Kasumi-1 (cell line): ENCODE measurements around the gene SCN9A.
A peak's percentile ranks its signal among the peaks of the same experiment; 100 is the strongest.
"Not testable (repeated sequence)": the region's sequence is repeated elsewhere in the genome, so short reads cannot be mapped to it uniquely, and the experiment has no call there.

Source experiments
- DNase-seq, 2 experiments: peaks; one replicate each; lab custom pipeline; 2025; lab: John Stamatoyannopoulos, UW

SCN9A gene

DNA sequence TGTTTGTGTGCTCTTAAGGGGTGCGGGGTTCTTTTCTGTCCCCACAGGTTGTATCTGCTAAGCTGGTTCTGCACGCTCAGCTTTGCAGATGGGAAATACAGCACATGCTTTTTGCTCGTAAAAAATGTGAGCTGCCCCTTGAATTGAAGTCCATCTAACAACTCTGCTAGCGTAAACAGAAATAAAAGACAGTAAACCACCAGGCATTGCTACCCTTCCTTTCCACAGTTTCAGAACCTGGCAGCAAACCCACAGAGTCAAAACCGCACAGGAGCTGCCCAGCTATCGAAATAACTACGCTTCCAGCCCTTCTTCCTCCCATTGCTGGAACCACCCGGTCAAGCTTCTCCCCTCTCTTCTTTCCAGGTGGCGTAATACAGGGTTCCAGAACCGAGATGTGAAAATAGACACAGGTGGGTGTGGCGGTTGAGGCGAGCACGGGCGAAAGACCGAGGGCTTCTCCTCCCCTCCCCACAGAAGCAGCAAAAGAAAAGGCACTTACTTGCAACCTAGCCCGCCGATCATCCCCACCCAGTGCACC lies 479 bp downstream of the SCN9A start:
- no peak for DNase-seq

DNA sequence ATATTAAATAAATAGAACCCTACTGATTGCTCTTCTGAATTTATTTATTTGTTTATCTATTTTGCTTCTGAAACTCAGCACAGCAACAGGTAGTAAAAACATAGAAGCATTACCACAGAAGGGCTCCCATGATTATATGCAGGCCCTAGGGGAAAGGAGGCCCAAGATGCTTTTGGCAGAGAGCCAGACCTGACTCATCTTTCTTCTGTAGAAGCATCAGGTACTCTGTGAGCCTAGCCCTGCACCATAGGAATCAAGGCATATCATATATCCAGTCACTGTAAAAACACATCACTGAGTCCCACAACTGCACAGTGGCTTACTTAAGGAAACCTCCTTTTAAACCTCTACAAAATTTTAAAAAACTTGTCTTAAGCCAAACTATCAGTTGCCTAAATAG lies 1.8 kb downstream of the SCN9A start:
- no peak for DNase-seq

DNA sequence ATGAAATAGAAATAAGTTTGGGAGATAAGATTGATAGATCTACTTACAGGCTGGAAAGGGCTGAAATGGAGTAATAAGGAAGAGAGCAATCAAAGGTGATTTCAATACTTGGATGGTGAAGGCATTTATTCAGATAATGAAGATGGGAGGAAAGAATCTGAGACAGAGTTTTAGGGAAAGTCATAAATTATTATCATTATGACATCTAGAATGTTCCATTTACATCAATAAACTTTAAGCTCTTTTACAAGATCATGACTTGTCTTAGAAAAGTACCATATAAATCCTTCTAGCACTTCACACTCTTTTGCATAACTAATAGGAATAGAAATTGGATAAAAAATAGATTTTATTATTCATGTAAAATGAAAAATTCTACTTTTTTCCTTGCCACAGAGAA lies 2.2 kb downstream of the SCN9A start:
- DNase-seq, result no peak

GRCh38 chr2:166373105-166373504 lies 2.6 kb downstream of the SCN9A start:
- DNase-seq, result no peak

- DNase-seq, result no peak
These were observed 3.7 kb downstream of the SCN9A start for GRCh38 chr2:166372046-166372445.

DNA sequence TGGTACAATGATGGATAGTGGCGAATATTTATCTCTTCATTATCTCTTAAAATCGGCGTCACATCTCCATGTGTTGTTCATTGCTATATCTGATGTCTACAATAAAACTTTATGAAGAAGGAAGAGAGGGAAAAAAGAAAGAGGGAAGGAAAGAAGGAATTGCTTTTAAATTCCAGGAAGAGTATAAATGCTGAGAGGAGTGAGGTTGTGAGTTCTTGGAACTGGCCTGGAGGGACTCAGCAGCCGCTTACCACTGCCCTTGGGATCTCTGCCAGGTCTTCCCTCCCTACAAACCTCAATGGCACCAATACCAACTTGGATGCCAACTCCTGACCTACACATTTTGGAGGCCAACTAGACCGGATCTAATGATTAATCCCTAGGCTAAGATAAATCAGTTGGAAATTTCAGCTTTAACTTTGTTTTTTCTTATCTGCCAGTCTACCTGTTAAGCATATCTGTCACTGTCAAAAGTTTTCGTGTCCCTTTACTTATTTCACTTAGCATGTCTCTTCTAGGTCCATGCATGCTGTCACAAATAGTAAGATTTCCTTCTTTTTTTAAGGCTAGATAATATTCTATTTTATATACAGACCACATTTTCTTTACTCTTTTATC lies 9.8 kb downstream of the SCN9A start:
- no peak for DNase-seq

- no peak for DNase-seq
These were observed 10.5 kb downstream of the SCN9A start for GRCh38 chr2:166365239-166365638.

- no peak for DNase-seq
These were observed 11.1 kb downstream of the SCN9A start for GRCh38 chr2:166364476-166365161.

- peak; percentile 54 to 67 for DNase-seq
These were observed 14.2 kb downstream of the SCN9A start for GRCh38 chr2:166361351-166362153.

GRCh38 chr2:166360906-166361305 lies 14.8 kb downstream of the SCN9A start:
- DNase-seq, result no peak

DNA sequence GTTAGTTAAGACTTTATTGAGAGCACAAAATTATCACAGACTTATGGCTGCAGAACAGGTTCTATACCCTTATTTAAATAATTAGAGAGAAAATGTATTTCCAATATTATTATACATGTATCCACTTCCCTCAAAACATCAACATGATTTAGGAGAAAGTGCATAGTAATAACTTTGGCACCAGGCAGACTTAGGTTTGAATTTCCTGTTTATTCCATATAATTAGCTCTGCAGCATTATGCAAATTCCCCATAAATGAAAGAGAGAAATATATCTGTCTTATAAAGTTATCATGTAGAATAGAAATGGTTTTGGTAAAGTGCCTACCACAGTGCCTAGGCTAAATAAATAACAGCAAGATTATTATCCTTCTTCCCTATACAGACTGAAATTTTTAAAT lies 15.3 kb downstream of the SCN9A start:
- no peak for DNase-seq

GRCh38 chr2:166357950-166358321 lies 17.8 kb downstream of the SCN9A start:
- DNase-seq, result not testable (repeated sequence)

DNA sequence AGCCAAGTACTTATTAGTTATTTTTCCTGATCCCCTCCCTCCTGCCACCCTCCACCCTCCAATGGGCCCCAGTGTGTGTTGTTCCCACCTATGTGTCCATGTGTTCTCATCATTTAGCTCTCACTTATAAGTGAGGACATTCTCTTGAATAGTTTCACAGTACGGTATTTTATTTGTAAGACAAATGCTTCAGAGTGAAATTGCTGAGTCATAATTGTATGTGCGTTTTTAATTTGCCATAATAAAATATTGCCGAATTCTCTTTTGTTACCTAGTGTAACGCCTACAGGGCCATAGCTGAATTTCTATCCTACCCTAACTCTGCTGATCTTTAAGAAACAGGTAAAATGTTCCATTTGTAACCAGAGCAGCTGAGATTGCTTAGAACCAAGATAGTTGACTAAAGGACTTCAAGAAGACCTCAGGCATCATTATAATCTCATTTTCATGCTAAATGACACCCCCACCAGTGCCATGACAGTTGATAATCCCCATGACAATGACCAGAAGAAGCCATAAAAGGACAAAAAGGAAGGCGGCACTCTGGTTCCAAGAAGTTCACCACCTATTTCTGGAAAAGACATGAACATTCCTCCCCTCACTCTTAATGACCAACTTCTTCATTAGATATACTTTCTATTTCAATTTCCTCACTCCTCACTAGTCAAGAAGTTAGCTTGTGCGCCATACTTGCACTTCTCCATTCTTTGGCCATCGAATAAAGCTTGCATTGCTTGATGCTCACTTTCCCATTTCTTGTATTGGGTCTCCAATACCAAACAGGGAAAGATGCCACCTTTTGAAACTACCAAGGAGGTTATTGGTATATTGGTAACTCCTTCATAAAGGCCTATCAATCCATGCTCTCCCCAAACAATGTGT lies 18.4 kb downstream of the SCN9A start:
- no peak for DNase-seq

DNA sequence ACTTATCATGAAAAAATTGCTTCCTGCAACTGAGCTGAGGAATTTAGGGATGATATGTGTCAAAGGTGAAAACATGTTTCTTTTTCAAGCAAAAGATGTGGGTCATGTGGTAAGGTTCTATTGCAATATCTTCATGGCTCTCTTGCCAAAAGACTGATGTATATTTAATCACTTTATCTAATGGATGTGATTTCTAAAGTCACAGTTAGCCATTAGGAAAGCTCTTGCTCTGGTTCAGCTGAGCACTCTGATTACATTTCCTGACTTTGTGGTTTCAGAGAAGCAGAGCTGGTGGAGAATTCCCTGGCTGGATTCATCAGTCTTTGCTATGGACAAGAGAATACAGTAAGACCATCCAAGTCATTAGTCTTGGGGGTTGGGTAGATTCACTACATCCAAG lies 24.4 kb downstream of the SCN9A start:
- DNase-seq, result no peak

DNA sequence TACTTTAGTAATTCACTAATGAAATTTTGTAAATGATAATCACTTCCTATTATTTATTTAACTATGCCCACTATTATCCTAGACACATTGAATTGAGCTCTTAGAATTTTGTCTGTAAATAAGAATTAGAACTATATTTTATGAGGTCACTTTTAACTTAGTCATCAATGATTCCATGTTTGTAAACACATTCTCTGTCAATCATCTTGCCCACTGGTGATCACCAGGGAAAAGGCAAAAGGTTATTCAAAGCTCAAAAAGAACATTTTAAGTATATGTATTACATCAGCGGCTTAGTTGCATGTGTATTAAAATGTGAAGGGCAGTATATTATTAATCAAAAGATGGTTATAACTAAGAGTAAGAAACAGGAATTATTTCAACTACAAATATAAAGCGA lies 25.2 kb downstream of the SCN9A start:
- DNase-seq, result no peak

GRCh38 chr2:166344286-166345113 lies 31.2 kb downstream of the SCN9A start:
- DNase-seq, result no peak

DNA sequence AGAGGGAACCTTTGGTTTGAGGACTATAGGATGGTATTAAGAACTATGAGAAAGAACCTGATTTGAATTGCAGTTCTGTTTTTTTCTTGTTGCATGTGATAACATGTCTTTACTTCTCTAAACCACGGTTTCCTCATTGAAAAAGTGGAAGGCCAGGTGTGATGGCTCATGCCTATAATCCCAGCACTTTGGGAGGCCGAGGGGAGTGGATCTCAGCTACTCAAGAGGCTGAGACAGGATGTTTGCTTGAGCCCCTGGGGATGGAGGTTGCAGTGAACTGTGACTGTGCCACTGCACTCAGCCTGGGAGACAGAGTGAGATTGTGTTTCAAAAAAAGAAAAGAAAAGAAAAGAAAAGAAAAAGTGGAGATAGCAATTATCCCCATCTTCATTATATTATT lies 32.3 kb downstream of the SCN9A start:
- no peak for DNase-seq

DNA sequence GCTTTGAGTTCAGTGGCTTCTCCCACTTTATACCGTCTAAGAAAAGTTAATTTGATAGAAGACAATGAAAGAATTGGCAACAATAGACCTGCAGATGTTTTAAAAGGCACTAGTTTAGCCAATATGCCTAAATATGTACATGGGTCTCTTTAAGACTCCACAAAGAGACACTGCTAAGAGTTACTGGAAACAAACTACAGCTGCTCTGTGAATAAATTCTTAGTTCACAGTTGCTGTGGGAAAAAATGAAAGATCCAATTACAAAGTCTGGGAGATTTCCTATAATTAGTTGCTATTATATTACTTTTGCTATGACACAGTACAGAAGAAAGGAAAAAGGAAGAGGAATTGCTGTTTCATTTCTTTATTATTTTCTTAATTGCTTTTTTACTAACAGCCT lies 34.3 kb downstream of the SCN9A start:
- DNase-seq, result no peak

DNA sequence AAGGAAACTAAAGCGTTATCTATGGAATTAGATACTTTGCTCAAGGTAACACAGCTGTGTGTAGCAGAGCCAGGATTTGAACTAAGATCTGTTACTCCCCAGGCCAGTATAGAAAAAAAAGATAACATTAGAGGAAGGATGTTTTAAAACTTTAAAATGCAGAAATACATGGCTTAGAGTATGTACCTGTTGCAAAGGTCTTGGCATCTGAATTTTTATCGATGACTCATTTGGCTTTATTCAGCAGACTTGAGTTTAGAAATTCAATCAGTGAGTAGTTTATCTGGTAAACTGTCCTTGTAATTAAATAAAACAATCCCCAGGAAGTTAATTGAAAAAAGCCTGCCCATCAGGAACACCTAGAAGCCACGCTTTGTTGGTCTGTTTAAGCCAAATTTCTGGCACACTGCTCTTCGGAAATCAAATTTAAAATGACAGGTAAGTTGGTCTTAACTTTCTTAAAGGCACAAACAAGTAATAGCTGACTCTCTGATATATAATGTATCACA lies 36.9 kb downstream of the SCN9A start:
- DNase-seq, result no peak

GRCh38 chr2:166337932-166338331 lies 37.8 kb downstream of the SCN9A start:
- no peak for DNase-seq

DNA sequence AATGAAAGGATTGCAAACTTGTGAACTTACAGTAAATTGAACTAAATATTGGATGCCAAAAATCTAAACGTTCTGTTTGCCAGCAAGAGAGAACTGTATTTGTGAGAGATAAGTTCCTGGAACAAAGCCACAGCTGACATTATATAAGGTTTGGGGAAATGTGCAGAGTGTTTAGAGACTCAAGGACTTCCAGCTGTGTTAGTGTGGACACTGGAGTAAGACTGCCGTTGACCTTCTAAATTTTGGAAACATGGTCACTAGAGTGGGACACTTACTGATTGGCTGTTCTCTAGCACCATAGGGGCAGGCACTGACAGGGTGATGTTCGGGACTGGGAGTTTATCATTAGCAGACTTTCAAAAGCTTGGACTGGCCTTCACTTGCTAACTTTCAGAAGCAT lies 40.5 kb downstream of the SCN9A start:
- DNase-seq, result no peak
